HG03378 (cell line): Measurements from ENCODE around the gene HBS1L.
"Not testable (repeated sequence)": the region's sequence is repeated elsewhere in the genome, so short reads cannot be mapped to it uniquely, and the experiment has no call there.

Experiments used
- ATAC-seq: cut with Tn5 transposase; IDR thresholded peaks from one replicate; pipeline ENCODE4 v1.9.1; 2021; ENCODE audit warnings: mild to moderate bottlenecking, moderate library complexity; ENCODE audit not compliant: unreplicated experiment

Gene HBS1L

DNA sequence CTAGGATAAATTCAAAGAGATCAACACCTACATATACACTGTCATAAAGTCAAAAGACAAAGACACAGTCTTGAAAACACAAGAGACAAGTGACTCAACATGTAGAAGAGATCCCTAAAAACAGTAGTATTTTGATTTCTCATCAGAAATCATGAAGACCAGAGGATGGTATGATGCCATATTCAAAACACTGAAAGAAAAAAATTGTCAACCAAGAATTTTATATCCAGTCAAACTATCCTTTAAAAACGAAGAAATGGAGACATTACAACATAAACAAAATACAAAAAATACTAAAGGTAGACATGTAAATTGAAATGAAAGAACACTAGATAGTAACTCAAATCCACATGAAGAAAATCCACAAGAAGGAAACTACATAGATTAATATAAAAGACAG lies 27.3 kb upstream of the HBS1L start:
- ATAC-seq, result no peak

DNA sequence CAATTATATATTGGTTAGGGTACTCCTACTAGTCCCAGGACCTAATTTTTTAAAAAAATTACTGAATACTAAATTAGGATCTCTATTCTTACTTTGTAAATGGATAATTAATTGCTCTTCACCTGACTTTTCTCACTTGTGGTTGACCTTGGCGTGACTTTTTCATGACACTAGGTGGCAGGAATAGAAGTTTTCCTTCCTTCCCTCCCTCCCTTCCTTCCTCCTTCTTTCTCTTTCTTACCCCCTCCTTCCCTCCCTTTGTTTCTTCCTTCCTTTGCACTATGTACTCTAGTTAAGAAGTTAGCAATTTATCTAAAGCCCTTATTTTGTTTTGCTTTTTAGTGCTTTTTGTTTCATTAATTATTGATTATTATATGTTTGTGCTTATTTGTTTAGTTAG lies 20.4 kb upstream of the HBS1L start:
- no peak for ATAC-seq

DNA sequence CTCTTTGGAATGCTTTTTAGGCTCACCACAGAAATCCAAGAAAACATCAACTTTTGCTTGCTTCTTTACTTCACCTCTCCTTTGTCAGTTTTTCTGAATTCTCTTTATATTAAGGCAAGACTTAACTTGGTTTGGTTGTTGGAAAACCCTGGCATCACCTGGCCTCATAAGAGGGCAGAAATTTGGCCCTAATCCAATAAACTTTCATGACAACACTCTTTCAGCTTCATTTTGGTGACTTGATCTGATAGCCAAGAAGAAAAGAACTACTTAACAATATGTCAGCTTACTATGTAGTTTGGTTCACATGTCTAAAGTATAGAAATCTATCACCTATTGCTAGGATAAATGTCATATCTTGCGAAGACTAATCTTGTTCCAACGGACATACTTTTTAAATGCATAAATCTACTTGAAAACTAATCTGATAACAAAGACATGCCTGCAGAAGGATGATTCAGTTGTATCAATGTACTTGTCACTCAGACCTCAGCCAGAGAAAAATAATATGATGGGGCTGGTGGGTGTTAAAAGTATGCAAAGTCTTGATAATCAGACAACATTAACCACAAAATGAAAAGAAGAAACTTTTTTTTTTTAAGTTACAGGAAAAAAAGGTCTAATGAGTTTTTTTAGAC lies 19.3 kb upstream of the HBS1L start:
- ATAC-seq, result no peak

DNA sequence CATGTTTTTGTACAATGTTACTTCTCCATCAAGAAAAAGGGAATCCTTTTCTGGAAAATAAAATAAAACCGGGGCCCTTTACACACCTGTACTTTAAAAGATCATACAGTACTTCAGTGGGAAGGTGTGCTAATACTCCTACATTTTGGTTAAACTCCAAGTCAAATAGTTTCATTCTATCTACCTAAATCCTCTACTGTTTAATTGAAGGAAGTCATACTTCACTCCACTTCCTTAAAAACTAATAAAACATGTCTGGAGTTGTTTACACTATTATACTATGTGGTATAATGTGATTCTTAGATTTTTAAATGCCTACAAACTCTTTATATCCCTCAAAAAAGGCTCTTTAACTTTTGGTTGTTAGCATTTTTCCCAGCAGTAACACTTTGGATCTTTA lies 18.6 kb upstream of the HBS1L start:
- ATAC-seq, result no peak

DNA sequence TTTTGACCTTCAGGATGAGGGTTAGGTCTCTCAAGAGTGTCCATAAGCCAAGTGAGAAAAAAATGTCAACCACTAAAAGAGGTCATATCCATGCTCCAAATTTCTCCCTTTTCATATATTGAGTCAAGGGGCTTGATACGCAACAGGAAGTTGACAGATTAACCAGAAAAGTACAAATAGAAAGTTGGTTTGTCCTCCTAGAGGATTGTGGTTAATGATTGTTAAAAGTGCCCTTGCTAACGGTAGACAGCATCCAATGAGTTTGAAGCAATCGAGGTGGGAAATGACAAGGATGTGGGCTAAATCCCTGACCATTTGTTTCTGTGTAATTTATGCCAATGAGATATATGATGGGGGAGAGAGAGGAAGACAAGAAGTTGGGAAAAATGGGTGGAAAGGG lies 18.1 kb upstream of the HBS1L start:
- ATAC-seq, result no peak

DNA sequence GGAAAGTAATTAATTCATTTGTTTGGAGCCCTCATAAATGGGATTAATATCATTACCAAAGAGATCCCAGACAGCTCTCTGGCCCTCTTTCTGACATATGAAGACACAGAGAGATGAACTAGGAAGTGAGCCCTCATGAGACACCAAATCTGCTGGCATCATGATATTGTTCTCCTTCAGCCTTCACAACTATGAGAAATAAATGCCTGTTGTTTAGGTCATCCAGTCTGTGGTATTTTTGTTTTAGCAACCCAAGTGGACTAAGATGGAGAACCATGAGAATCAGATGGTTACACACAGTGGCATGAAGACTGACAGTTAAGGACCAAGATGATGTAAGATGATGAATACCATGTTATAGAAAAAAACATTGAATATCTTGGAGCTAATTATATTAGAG lies 16.9 kb upstream of the HBS1L start:
- ATAC-seq, result no peak

DNA sequence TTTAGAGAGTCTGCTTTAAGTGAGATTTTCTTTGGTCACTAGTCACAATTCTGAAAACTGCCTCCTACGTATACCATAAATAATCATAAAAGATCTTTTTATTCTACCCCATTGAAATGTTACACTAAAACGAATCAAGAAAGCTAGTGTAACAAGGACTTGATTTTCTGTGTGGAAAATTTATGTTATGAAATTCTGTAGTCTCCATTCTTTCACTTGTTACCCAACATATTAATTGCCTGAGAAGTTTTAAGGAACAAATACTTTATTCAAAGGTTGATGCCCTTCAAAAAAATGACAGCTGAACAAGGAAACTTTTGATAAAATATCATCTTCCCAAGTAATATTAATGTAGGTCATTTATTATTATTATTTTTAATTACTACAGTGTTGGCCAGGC lies 13.3 kb upstream of the HBS1L start:
- ATAC-seq, result no peak

DNA sequence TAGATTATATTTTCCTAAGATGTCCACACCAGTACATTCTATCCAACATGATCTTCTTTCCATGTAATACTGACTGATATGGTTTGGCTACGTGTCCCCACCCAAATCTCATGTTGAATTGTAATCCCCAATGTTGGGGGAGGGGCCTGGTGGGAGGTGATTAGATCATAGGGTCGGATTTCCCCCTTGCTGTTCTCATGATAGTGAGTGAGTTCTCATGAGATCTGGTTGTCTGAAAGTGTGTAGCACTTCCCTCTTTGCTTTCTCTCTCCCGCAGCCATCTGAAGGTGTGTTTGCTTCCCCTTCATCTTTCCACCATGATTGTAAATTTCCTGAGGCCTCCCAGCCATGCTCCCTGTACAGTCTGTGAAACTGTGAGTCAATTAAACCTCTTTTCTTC lies 12.2 kb upstream of the HBS1L start:
- no peak for ATAC-seq

DNA sequence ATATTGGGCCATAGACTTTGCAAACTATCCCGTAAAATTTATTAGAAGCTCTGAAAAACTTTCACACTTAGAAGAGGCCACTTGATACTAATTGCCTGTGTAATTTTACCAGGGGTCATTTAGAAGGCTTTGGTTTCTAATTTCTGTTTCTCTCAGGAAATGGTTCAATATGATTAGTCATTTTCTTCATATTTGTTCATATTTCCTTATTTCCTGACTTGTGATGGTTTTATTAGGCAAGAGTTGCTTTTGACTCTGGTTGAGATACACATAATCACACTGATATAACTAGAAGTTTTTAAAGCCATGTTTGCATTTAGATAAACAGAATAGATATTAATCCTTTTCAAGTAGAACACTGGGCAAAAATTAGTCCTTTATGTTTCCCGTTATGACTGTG lies 11.8 kb upstream of the HBS1L start:
- ATAC-seq, result no peak

DNA sequence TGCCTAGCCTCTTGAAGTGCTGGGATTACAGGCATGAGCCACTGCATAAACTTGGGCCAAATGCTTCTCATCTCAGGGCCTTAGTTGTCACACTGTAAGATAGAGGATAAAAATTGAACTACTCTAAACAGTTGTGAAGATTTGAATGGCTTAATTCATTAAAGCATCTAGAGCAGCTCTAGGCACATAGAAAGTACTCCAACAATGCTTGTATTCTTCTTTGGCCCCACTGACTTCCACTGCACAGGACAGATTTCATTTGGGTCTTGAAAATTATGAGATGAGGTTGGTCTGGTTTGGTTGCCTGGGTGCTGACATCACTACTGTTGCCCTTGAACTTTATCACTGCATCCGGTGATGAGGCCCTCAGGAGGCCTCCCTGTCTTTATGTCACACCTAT lies 10.0 kb upstream of the HBS1L start:
- ATAC-seq, result no peak

DNA sequence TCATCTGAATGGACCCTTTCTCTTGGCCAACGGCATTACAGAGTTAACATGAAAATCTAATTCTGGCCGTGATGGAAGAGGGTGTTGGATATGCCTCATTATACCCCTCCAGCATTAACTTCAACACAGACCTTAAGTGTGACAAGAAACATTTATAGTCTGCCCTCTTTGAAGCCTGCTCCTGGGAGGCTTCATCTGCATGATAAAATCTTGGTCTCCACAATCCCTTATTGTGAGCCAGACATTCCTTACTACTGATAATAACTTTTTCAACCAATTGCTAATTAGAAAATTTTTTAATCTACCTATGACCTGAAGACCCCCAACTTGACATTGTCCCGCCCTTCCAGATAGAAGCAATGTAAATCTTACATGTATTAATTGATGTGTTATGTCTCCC lies 9.3 kb upstream of the HBS1L start:
- no peak for ATAC-seq

DNA sequence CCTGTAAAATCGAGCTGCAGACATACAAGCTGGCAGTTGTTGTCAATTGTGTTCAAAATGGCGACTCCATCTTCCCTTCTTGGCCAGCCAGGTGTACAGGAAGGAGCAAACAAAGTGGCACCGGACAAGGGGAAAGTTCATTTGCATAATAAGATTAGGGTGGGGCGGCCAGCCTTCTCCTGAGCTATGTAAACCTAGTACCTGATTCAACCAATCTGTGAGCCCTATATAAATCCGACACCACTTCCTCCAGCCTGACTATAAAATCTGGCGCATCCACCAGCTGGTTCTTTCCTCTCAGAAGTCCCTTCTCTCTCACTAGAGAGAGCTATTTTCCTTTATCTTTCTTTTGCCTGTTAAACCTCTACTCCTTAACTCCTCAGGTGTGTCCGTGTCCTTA lies 8.1 kb upstream of the HBS1L start:
- ATAC-seq, result no peak

DNA sequence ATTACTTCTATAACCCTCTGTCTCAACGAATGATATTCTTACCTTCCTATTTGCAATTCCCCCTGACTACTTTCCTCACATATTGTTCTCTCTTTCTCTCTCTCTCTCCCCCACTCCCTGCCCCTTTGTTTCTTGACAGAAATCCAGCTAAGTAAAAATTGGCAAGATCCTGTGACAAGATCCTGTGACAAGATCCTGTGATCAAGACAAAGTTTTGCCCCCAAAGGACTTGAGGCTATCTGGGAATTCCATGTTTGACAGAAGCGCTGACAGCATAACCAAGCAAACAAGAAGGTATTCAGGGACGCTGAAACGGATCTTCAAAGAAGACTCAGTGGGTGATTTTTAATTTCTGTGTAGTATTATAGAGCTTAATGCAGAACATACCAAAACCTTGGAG lies 5.5 kb upstream of the HBS1L start:
- no peak for ATAC-seq

DNA sequence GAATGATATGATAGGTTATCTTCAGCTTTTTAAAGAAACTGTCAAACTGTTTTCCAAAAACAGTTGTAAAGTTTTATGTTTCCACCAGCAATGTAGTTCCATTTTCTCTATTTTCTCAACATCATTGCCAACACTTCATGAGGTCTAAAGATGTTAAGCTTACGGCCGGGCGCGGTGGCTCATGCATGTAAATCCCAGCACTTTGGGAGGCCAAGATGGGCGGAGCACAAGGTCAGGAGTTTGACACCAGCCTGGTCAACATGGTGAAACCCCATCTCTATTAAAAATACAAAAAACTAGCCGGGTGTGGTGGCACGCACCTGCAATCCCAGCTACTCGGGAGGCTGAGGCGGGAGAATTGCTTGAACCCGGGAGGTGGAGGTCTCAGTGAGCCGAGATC lies 3.7 kb upstream of the HBS1L start:
- not testable (repeated sequence) for ATAC-seq

DNA sequence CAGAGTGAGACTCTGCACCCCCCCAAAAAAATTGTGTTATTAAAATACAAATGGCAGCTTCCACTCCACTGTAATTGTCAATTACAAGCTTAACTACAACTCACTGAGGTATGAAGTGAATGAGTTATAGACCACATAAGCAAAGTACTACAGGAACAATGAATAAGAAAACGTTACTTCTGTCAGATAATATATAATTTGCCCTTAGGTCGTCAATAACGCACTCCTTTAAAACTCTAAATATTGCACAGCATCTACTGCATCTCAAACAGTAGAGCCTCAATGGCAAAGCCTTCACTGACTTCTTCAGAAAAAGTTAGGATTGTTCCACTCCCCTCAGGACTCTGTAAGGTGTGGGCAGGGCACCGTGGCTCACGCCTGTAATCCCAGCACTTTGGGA lies 2.0 kb upstream of the HBS1L start:
- ATAC-seq, result no peak

DNA sequence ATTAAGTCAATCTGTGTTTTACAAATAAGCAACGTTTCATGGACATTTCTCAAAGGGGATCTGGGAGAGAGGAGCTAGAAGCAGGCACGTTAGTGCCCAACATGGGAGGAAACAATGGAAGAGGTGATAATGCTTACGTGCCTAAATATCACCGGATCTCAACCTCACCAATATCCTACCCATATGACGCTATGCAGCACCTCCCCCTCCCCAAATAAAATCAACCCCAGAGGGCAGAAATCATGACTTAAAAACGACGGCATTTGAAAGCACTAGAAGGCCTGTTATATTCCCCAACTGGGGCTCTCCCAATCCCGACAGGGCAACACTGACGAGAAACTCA lies 425 bp downstream of the HBS1L start:
- ATAC-seq, result no peak

DNA sequence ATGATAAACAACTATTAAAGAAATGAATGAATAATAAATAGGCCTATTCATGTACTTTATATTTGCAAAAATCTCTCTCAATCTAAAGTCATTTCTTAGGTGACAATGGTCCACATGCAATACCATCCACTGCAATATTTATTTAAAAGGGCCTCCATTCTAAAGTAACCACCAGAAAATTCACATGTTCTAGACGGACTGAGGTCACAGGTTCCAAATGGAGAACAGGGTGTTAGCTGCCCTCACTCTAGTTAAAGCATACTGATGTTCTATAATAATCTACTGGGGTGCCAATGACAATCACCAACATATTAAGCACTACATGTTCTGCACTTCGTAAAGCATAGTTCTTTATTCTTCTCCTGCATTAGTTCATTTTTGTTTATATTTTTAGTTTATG lies 1.2 kb downstream of the HBS1L start:
- ATAC-seq, result no peak

DNA sequence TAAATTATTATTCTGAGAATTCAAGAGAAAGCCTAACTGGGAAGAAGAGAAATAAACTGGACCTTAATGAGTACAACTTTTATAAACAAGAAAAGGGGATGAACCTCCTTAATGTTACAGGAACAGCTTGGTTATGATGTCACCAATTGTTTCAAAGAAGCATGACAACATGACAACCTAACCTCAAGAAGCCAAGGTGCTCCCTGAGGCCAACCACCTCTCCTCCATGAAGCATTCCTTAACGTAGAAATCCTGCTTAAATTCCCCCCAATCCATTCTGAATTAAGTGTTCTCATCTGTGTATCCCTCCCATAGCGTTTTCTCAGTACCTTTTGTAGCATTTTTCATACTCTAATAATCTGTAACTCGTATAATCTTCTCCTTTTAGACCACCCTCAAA lies 1.7 kb downstream of the HBS1L start:
- no peak for ATAC-seq

DNA sequence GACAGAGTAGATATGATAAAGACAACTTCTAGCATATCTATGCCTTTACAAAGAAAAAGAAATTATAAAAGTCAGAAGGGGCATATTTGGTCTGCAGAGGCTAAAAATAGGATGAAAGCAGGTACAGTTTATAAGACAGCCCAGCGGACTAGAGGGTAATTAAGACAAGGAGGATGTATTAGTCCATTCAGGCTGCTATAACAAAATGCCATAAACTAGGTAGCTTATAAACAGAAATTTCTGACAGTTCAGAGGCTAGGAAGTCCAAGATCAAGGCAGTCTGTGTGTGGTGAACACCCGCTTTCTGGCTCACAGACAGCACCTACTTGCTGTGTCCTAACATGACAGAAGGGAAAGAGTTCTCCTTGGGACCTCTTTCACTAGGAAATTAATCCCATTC lies 5.7 kb downstream of the HBS1L start:
- no peak for ATAC-seq

DNA sequence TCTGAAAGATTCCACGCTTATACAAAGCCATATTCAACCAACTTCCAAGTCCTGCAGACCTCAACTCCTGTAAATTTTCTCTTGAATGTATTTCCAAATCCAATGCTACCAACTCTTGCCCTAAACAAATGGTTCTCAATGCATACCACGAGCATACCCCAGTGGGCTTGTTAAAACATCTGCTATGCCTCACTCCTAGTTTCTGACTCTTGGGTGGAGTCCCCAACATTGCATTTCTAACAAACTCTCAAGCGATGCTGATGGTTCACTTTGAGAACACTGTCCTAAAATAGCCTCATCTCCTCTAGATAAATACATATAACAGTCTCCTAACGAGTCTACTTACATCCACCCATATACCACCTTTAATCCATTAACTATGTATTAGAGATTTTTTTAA lies 7.3 kb downstream of the HBS1L start:
- no peak for ATAC-seq

DNA sequence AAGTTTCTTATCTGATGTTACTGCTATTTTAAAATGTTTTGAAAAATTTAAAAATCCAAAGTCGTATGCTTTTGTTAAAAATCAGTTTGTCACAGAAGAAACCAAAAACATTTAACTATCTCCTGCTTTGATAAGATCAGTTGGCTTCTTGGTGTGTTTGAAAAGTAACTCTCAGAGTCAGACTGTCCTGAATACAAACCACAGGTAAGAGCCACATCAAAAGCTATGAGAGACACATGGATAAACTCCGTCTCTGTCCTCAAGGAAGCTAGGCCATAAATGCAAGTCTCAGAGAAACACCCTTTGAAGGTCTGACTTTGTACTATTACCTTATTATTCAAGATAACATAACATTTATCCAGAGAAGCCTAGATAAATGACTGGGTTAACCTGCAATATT lies 7.7 kb downstream of the HBS1L start:
- no peak for ATAC-seq

DNA sequence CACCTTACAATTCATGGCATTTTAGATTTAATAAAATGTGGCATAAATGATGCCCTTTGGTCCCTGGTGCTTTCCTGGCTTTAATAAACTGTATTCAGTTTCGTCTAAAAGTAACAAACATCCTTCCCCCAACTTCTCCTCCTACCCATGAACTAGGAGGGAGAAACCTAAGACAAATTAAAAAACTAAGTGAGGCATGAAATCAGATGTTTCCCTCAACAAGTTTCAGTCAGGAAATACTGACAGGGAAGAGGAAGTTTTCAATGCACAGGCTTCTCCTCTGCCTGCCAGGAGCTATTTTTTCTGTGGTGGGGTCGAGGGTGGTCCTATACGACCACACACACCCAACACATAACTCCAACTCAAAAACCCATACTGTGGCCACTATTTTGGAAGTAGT lies 10.0 kb downstream of the HBS1L start:
- no peak for ATAC-seq

DNA sequence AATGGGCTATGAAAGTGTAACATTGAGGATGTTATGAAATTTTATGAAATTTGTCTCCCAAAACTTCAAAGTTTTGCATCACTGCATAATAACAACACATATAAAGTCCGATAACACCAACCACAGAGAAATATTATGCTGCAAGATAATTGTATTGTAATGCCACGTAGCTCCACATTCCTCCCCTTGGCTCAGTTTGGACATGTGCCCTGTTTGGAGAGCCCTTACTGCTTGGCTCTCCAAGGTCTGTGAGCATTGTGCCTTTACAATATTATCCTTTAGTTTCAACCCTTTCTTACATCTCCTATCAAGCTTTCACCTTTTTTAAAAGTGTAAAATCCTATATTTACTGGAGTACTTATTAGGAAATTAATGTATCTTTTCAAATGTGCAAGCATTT lies 10.8 kb downstream of the HBS1L start:
- ATAC-seq, result no peak

DNA sequence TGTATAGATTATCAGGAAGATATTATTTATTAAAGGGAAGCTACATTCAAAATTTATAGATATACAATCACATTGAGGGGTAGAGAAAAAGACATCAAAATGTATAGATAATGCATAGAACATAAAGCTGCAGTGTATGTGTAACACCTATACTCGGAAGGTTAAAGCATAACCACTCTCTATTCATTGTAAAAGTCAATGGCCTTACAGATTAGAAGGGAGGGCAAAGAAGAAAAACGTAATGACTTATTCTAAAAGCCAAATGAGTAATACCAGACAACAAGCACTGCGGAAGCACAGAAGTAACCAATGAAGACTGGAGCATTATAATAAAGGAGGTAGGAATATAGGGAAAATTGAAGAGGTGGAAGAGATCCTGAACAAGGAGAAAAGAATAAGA lies 11.3 kb downstream of the HBS1L start:
- ATAC-seq, result no peak
